Colonic mucosa (tissue), 4 donors: ENCODE data around the gene F2R. TPM values are rescaled to one million over a fixed set of nuclear protein-coding genes. Genes with fewer than 3 reads are reported as not detected.

ENCODE experiments used
- DNase-seq: peaks from one replicate; pipeline ENCODE4 v3.0.0-alpha.2; 2020
- H3K27ac ChIP-seq: fragments of 200-600 bp; one replicate; pipeline ENCODE4 v1.8.0; 2021
- H3K27me3 ChIP-seq: fragments of 200-600 bp; one replicate; pipeline ENCODE4 v1.8.0; 2021
- H3K36me3 ChIP-seq: fragments of 200-600 bp; one replicate; pipeline ENCODE4 v1.8.0; 2021
- H3K4me1 ChIP-seq: fragments of 200-600 bp; one replicate; pipeline ENCODE4 v1.8.0; 2021; ENCODE audit warnings: mild to moderate bottlenecking
- H3K4me3 ChIP-seq: fragments of 200-600 bp; one replicate; pipeline ENCODE4 v1.8.0; 2021
- H3K9ac ChIP-seq, 2 donors: one replicate each; pipeline ENCODE4 v1.7.0; 2013; ENCODE audit warnings: control low read depth in 2 of 2, low read depth in 2 of 2, low read length in 2 of 2
- H3K9me3 ChIP-seq: fragments of 200-600 bp; one replicate; pipeline ENCODE4 v1.8.0; 2021
- CTCF ChIP-seq: fragments of 200-600 bp; IDR thresholded peaks from one replicate; pipeline ENCODE4 v1.8.0; 2022; ENCODE audit warnings: antibody characterized with exemption, mild to moderate bottlenecking
- intact Hi-C: fragments of 100-400 bp; cut with DNase I; formaldehyde crosslinking; loops from one replicate; pipeline ENCODE4 v1.14.1; 2022
- total RNA-seq, 2 donors: library from RNA; stranded (reverse); fragmentation: NEBNext Ultra II Directional in 1 of 2; extraction: Animal tissue kit (Norgen Biotek cat#: 25700) in 1 of 2; gene quantifications; one replicate each; pipeline ENCODE4 v1.2.1, GENCODE V29; 2021
- donor health status: healthy.
- donor health status: DM: no; HTN: no; CAD: no.
- donor health status: DM: no; HTN: no; CAD: no.

The F2R gene
- total RNA-seq, 2 donors from 2014 or later: 3.6 to 8.1 TPM

- H3K9ac ChIP-seq: no peak overlapping the region
- no peaks in the 10 kb centered on the region for H3K36me3 ChIP-seq
- H3K27ac ChIP-seq: no peak overlapping the region
Measured at GRCh38 chr5:76688212-76688611, 27.7 kb upstream of the F2R start.

GRCh38 chr5:76688836-76689235, 27.1 kb upstream of the F2R start:
- H3K4me1 ChIP-seq: peaks cover 10% of the 10 kb centered on the region
- intact Hi-C loops: no loop called here
- no peak for DNase-seq
- H3K27ac ChIP-seq: no peak overlapping the region
- no peaks in the 10 kb centered on the region for H3K9me3 ChIP-seq
- no peaks in the 10 kb centered on the region for H3K27me3 ChIP-seq
- no peak overlapping the region for H3K9ac ChIP-seq
- H3K36me3 ChIP-seq: no peaks in the 10 kb centered on the region
- no peak for TF ChIP-seq CTCF
- no peak overlapping the region for H3K4me3 ChIP-seq

More at GRCh38 chr5:76688212-76688611, 27.7 kb upstream of the F2R start:
- intact Hi-C loops: no loop called here
- Histone ChIP-seq H3K4me3 (no peak overlapping the region), H3K9me3 (no peaks in the 10 kb centered on the region), H3K27me3 (no peaks in the 10 kb centered on the region), H3K4me1 (peaks cover 10% of the 10 kb centered on the region)
- TF ChIP-seq CTCF: no peak
- DNase-seq: no peak

- peaks cover 10% of the 10 kb centered on the region for H3K4me1 ChIP-seq
- no peak overlapping the region for H3K4me3 ChIP-seq
- intact Hi-C loops: no loop called here
- H3K27me3 ChIP-seq: no peaks in the 10 kb centered on the region
- no peaks in the 10 kb centered on the region for H3K36me3 ChIP-seq
- no peak overlapping the region for H3K27ac ChIP-seq
- no peak overlapping the region for H3K9ac ChIP-seq
- no peak for DNase-seq
- TF ChIP-seq CTCF: no peak
- no peaks in the 10 kb centered on the region for H3K9me3 ChIP-seq
Measured at GRCh38 chr5:76689321-76690036, 26.4 kb upstream of the F2R start.

- DNase-seq: no peak
- no peak for TF ChIP-seq CTCF
- Histone ChIP-seq H3K9me3 (no peaks in the 10 kb centered on the region), H3K4me3 (no peak overlapping the region), H3K9ac (no peak overlapping the region), H3K36me3 (no peaks in the 10 kb centered on the region), H3K27ac (peak overlapping the region; percentile 61), H3K27me3 (no peaks in the 10 kb centered on the region), H3K4me1 (peaks cover 10% of the 10 kb centered on the region)
- intact Hi-C loops: no loop called here
Measured at GRCh38 chr5:76690037-76690679, 25.8 kb upstream of the F2R start.

- Histone ChIP-seq H3K36me3 (no peaks in the 10 kb centered on the region), H3K27me3 (no peaks in the 10 kb centered on the region), H3K4me3 (no peak overlapping the region), H3K4me1 (peaks cover 10% of the 10 kb centered on the region), H3K9ac (no peak overlapping the region), H3K27ac (peak overlapping the region; percentile 61), H3K9me3 (no peaks in the 10 kb centered on the region)
- TF ChIP-seq CTCF: no peak
- intact Hi-C loops: no loop called here
- peak; percentile 46 for DNase-seq
Measured at GRCh38 chr5:76690704-76691466, 25.0 kb upstream of the F2R start.
